CD14-positive monocyte (primary cell): ENCODE results near the gene OR8S1. TPM values are rescaled to one million over a fixed set of nuclear protein-coding genes. Genes with fewer than 3 reads are reported as not detected.
"Not testable (repeated sequence)": the region's sequence is repeated elsewhere in the genome, so short reads cannot be mapped to it uniquely, and the experiment has no call there.

Experiments used
- DNase-seq, 3 donors: peaks; one replicate each; pipeline ENCODE4 v3.0.0-alpha.2; 2011 to 2022
- H2AFZ ChIP-seq: 2 replicates; pipeline ENCODE4 v1.6.0; 2012; ENCODE audit warnings: mild to moderate bottlenecking, low read depth, low read length, inconsistent platforms; ENCODE audit not compliant: insufficient read depth, poor library complexity, severe bottlenecking
- H3K27ac ChIP-seq, 2 donors: 1 replicate in 1 of 2; 2 replicates in 1 of 2; pipeline ENCODE4 v1.5.1; 2012 to 2013; ENCODE audit warnings: low read length in 2 of 2, control low read depth in 1 of 2, inconsistent platforms in 1 of 2, low read depth in 1 of 2, mild to moderate bottlenecking in 1 of 2
- H3K27me3 ChIP-seq, 2 donors: one replicate each; pipeline versions ENCODE4 v1.6.0 to v1.6.1; 2011 to 2013; ENCODE audit warnings: low read length in 2 of 2; ENCODE audit not compliant: control insufficient read depth in 2 of 2, insufficient read depth in 2 of 2
- H3K36me3 ChIP-seq, 2 donors: replicated peaks in 1 of 2; 1 replicate in 1 of 2; 2 replicates in 1 of 2; pipeline versions ENCODE4 v1.5.1 to v1.6.1; 2012 to 2013; ENCODE audit warnings: low read length in 2 of 2, control low read depth in 1 of 2, inconsistent platforms in 1 of 2, mild to moderate bottlenecking in 1 of 2; ENCODE audit not compliant: insufficient read depth in 2 of 2, control insufficient read depth in 1 of 2
- H3K4me1 ChIP-seq, 2 donors: 1 replicate in 1 of 2; 2 replicates in 1 of 2; pipeline versions ENCODE4 v1.5.1 to v1.6.1; 2012 to 2013; ENCODE audit warnings: low read length in 2 of 2, control low read depth in 1 of 2, inconsistent platforms in 1 of 2, mild to moderate bottlenecking in 1 of 2, moderate library complexity in 1 of 2; ENCODE audit not compliant: insufficient read depth in 2 of 2, control insufficient read depth in 1 of 2
- H3K4me2 ChIP-seq: replicated peaks from 2 replicates; pipeline ENCODE3; 2012; ENCODE audit warnings: low read length, moderate library complexity, mild to moderate bottlenecking; ENCODE audit not compliant: poor library complexity, severe bottlenecking; ENCODE audit errors: extremely low read depth
- H3K4me3 ChIP-seq, 3 experiments: fragments of 200-600 bp in 1 of 3; sonication (generic) in 1 of 3; replicated peaks in 1 of 3; 1 replicate in 2 of 3; 2 replicates in 1 of 3; pipeline ENCODE4 v1.5.1; 2011 to 2013; ENCODE audit warnings: low read length in 3 of 3, mild to moderate bottlenecking in 3 of 3, control low read depth in 2 of 3, low read depth in 2 of 3, inconsistent platforms in 1 of 3, moderate library complexity in 1 of 3
- H3K79me2 ChIP-seq: 2 replicates; pipeline ENCODE4 v1.6.0; 2012; ENCODE audit warnings: mild to moderate bottlenecking, control low read depth, inconsistent platforms, low read length, moderate library complexity; ENCODE audit not compliant: insufficient read depth
- H3K9ac ChIP-seq: 2 replicates; pipeline ENCODE4 v1.6.0; 2017; ENCODE audit warnings: low read length, mild to moderate bottlenecking; ENCODE audit not compliant: insufficient read depth, poor library complexity, severe bottlenecking
- H3K9me3 ChIP-seq, 2 donors: replicated peaks in 1 of 2; 1 replicate in 1 of 2; 2 replicates in 1 of 2; pipeline versions ENCODE4 v1.5.1 to v1.6.1; 2012 to 2013; ENCODE audit warnings: low read length in 2 of 2, control low read depth in 1 of 2; ENCODE audit not compliant: control insufficient read depth in 1 of 2, insufficient read depth in 1 of 2
- H4K20me1 ChIP-seq: 2 replicates; pipeline ENCODE4 v1.6.0; 2012; ENCODE audit warnings: mild to moderate bottlenecking, low read length, control low read depth, moderate library complexity; ENCODE audit not compliant: insufficient read depth
- H3K27ac Mint-ChIP-seq, 7 donors: one replicate each; pipeline ENCODE4 v1.8.0; 2020; ENCODE audit warnings: mild to moderate bottlenecking in 7 of 7, mixed read lengths in 7 of 7, moderate library complexity in 6 of 7, inconsistent platforms in 2 of 7
- H3K27me3 Mint-ChIP-seq, 3 donors: one replicate each; pipeline ENCODE4 v1.8.0; 2021 to 2022; ENCODE audit warnings: low read depth in 3 of 3, mild to moderate bottlenecking in 3 of 3, mixed read lengths in 3 of 3, moderate library complexity in 3 of 3, inconsistent platforms in 1 of 3
- H3K36me3 Mint-ChIP-seq, 2 donors: one replicate each; pipeline ENCODE4 v1.8.0; 2020; ENCODE audit warnings: mixed read lengths in 2 of 2, inconsistent platforms in 1 of 2, mild to moderate bottlenecking in 1 of 2
- H3K4me1 Mint-ChIP-seq: one replicate; pipeline ENCODE4 v1.8.0; 2020; ENCODE audit warnings: mild to moderate bottlenecking, mixed read lengths
- H3K4me3 Mint-ChIP-seq, 2 donors: one replicate each; pipeline ENCODE4 v1.8.0; 2020; ENCODE audit warnings: mild to moderate bottlenecking in 2 of 2, mixed read lengths in 2 of 2, moderate library complexity in 1 of 2
- H3K9me3 Mint-ChIP-seq, 7 donors: one replicate each; pipeline ENCODE4 v1.8.0; 2020 to 2022; ENCODE audit warnings: mixed read lengths in 7 of 7, mild to moderate bottlenecking in 6 of 7, moderate library complexity in 6 of 7, inconsistent platforms in 2 of 7
- WGBS: methylation state at CpG from one replicate; pipeline ENCODE4 v1.1.5; 2013; ENCODE audit warnings: missing lambda C conversion rate; ENCODE audit not compliant: insufficient coverage; 5-methylcytosine and 5-hydroxymethylcytosine counted together
- intact Hi-C, 2 donors: fragments of 100-400 bp; cut with micrococcal nuclease; formaldehyde crosslinking; loops; one replicate each; pipeline versions ENCODE4 v1.15.0 to v1.15.1; 2023
- polyA plus RNA-seq, 3 donors: library from polyadenylated mRNA; depleted of rRNA in 1 of 3; unstranded in 2 of 3; stranded (reverse) in 1 of 3; fragments of 300-500 nt in 2 of 3; fragments of >200 nt in 1 of 3; fragmentation: Illumina TruSeq in 2 of 3; gene quantifications; 1 replicate in 2 of 3; 2 replicates in 1 of 3; pipeline ENCODE4 v1.2.3, GENCODE V29; 2012 to 2021
- TF ChIP-seq, protein P1 (sequence below): fragments of 200-600 bp; IDR thresholded peaks from one replicate; pipeline ENCODE4 v1.8.0; 2022; ENCODE audit warnings: antibody characterized with exemption, mild to moderate bottlenecking

Gene OR8S1
- polyA plus RNA-seq, 3 donors: not detected

DNA sequence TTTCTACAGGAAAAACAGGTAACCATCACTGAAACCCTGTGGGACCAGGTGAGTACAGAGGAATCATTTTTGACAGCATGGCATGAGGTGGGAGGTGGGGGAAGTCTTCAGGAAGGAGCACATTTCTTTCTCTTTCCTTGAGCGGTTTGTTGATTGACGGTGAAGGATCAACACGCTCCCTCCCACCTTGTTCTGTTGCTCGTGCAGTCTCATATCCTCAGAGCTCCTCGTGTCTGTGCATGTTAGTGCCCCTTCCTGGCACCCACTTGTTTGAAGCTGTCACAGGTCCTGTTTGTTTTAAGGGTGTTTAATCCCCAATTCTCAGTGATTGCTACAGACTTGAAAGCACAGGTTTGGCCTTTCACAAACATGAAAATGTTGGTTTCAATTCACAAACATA, 38.8 kb upstream of the OR8S1 start:
- no peak overlapping the region for H3K9ac ChIP-seq
- no peaks in the 10 kb centered on the region for H3K4me1 Mint-ChIP-seq
- no peaks in the 10 kb centered on the region for H3K4me1 ChIP-seq
- H3K4me2 ChIP-seq: no peak overlapping the region
- no peaks in the 10 kb centered on the region for H3K27me3 ChIP-seq
- H3K79me2 ChIP-seq: no peaks in the 10 kb centered on the region
- no peak overlapping the region for H3K4me3 Mint-ChIP-seq
- no peak overlapping the region for H3K27ac Mint-ChIP-seq
- 77% methylated on average over 3 of the region's 5 CpGs for WGBS
- no peaks in the 10 kb centered on the region for H3K9me3 ChIP-seq
- intact Hi-C loops: no loop called here
- no peak overlapping the region for H2AFZ ChIP-seq
- H3K27me3 Mint-ChIP-seq: peaks cover 5 to 28% (median 13%) of the 10 kb centered on the region in 3 donors
- H3K36me3 ChIP-seq: no peaks in the 10 kb centered on the region
- H3K27ac ChIP-seq: no peak overlapping the region
- TF ChIP-seq, protein P1, sequence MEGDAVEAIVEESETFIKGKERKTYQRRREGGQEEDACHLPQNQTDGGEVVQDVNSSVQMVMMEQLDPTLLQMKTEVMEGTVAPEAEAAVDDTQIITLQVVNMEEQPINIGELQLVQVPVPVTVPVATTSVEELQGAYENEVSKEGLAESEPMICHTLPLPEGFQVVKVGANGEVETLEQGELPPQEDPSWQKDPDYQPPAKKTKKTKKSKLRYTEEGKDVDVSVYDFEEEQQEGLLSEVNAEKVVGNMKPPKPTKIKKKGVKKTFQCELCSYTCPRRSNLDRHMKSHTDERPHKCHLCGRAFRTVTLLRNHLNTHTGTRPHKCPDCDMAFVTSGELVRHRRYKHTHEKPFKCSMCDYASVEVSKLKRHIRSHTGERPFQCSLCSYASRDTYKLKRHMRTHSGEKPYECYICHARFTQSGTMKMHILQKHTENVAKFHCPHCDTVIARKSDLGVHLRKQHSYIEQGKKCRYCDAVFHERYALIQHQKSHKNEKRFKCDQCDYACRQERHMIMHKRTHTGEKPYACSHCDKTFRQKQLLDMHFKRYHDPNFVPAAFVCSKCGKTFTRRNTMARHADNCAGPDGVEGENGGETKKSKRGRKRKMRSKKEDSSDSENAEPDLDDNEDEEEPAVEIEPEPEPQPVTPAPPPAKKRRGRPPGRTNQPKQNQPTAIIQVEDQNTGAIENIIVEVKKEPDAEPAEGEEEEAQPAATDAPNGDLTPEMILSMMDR: no peak
- no peaks in the 10 kb centered on the region for H3K36me3 Mint-ChIP-seq
- H3K4me3 ChIP-seq: no peak overlapping the region
- H4K20me1 ChIP-seq: no peaks in the 10 kb centered on the region
- no peak for DNase-seq
- H3K9me3 Mint-ChIP-seq: peaks cover 0 to 5% (median 0%) of the 10 kb centered on the region in 7 donors

DNA sequence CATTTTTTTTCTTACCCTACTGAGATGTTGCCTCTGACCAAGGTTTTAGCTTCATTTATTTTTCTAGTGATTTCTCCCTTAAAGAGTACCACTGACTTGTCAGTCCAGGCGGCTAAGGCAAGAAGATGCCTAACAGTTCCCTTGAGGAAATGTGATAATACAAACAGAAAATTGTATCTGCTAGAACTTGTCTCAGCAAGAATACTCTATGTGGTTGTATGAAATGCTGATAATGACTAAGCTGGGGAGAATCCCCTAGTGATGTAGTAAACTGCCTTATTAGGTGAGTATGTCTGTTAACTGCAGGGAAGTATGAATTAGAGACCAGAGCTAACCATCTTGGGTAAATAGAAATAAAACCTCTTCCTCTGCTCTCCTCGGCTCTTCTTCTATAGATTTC, 36.4 kb upstream of the OR8S1 start:
- WGBS: no CpG with 5 or more reads among the region's 2 CpGs
- peaks cover 0 to 6% (median 0%) of the 10 kb centered on the region in 7 donors for H3K9me3 Mint-ChIP-seq
- no peak overlapping the region for H3K4me2 ChIP-seq

DNA sequence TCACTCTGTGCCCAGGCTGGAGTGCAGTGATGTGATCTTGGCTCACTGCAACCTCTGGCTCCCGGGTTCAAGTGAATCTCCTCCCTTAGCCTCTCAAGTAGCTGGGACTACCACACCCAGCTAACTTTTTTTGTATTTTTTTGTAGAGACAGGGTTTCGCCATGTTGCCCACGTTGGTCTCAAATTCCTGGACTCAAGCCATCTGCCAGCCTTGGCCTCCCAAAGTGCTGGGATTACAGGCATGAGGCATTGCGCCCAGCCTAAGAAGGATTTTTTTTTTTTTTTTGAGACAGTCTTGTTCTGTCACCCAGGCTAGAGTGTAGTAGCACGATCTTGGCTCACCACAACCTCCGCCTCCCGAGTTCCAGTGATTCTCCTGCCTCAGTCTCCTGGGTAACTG, 36.0 kb upstream of the OR8S1 start:
- H3K9ac ChIP-seq, DNase-seq, H3K9me3 Mint-ChIP-seq, H3K4me3 ChIP-seq, H3K36me3 ChIP-seq, H3K4me1 Mint-ChIP-seq, H4K20me1 ChIP-seq, H3K4me2 ChIP-seq, H3K9me3 ChIP-seq, H3K27me3 ChIP-seq, H3K4me3 Mint-ChIP-seq, H2AFZ ChIP-seq, H3K27ac ChIP-seq, H3K4me1 ChIP-seq, H3K27ac Mint-ChIP-seq, intact Hi-C loops, H3K36me3 Mint-ChIP-seq, H3K79me2 ChIP-seq: not testable (repeated sequence)
- H3K27me3 Mint-ChIP-seq: peaks cover 5 to 32% (median 11%) of the 10 kb centered on the region in 3 donors
- 83% methylated on average over 2 of the region's 7 CpGs for WGBS

More for the DNA sequence above, 36.4 kb upstream of the OR8S1 start:
- Histone ChIP-seq H3K36me3 (no peaks in the 10 kb centered on the region), H3K79me2 (no peaks in the 10 kb centered on the region), H3K4me1 (no peaks in the 10 kb centered on the region), H4K20me1 (no peaks in the 10 kb centered on the region), H3K27ac (no peak overlapping the region), H3K27me3 (no peaks in the 10 kb centered on the region), H3K4me3 (no peak overlapping the region), H3K9ac (no peak overlapping the region), H3K9me3 (no peaks in the 10 kb centered on the region), H2AFZ (no peak overlapping the region)
- no peak for DNase-seq
- TF ChIP-seq, protein P1: no peak
- Mint-ChIP-seq H3K4me1 (no peaks in the 10 kb centered on the region), H3K36me3 (no peaks in the 10 kb centered on the region), H3K27me3 (peaks cover 5 to 32% (median 12%) of the 10 kb centered on the region in 3 donors), H3K4me3 (no peak overlapping the region), H3K27ac (no peak overlapping the region)
- intact Hi-C loops: no loop called here
